ENCODE data around the gene ERAP2.

The ERAP2 gene

GRCh38 chr5:96857454-96857853 lies 18.8 kb upstream of the ERAP2 start:
- no peak overlapping the region for H3K27ac ChIP-seq
- H3K4me3 ChIP-seq (ENCODE audit: low read depth, low read length) = no peak overlapping the region
- H3K36me3 ChIP-seq (replicated peaks) = no peaks in the 10 kb centered on the region
- no peak for DNase-seq
- in situ Hi-C loops (cut with HindIII; ENCODE audit: low pct_ligation_motif_present, low sequenced_read_pairs) = no loop called here
- TF ChIP-seq CTCF (IDR thresholded peaks at IDR 0.05; ENCODE audit: low read depth, low read length, missing control alignments) = no peak
- no peaks in the 10 kb centered on the region for H3K27me3 ChIP-seq (replicated peaks)

DNA sequence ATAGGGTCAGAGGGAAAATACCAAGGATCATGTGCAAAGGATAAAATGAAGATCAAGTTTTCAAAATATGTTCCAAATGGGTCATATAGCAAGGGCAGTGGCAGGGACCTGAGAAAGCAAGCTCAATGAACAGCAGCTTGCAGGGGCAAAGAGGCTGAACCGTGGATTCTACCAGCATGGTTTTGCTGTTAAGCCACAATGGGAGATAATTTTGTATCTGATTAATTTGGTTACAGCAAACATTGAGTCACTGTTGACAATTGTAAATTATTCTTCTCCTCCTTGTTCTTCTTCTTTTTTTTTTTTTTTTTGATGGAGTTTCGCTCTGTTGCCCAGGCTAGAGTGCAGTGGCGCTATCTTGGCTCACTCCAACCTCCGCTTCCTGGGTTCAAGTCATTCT lies 18.4 kb upstream of the ERAP2 start:
- no peak for DNase-seq
- no peaks in the 10 kb centered on the region for H3K27me3 ChIP-seq (replicated peaks)
- no peak overlapping the region for H3K27ac ChIP-seq
- no peaks in the 10 kb centered on the region for H3K36me3 ChIP-seq (replicated peaks)
- H3K4me3 ChIP-seq (ENCODE audit: low read depth, low read length) = no peak overlapping the region
- in situ Hi-C loops (cut with HindIII; ENCODE audit: low pct_ligation_motif_present, low sequenced_read_pairs) = no loop called here
- TF ChIP-seq CTCF (IDR thresholded peaks at IDR 0.05; ENCODE audit: low read depth, low read length, missing control alignments) = no peak

DNA sequence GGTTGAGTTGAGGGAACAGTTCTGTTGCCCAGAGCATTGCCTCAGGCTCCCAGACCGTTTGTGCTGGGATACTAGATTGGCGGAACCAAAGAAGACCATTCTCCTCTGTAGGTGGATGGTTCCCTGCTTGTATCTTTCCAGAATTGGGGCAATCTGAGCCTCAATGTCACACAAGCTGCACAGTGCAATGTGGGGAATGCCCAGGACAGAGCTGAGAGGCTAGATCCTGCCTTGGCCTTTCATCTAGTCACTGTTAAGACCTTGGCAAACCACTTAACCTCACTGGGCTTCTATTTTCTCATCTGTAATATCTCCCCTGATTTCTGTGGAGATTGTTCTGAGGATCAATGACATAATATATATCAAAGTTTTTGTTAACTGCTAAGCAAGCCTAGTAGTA lies 16.9 kb upstream of the ERAP2 start:
- in situ Hi-C loops (cut with HindIII; ENCODE audit: low pct_ligation_motif_present, low sequenced_read_pairs) = no loop called here
- Histone ChIP-seq H3K36me3 (replicated peaks) (no peaks in the 10 kb centered on the region), H3K4me3 (ENCODE audit: low read depth, low read length) (no peak overlapping the region), H3K27ac (no peak overlapping the region), H3K27me3 (replicated peaks) (no peaks in the 10 kb centered on the region)
- no peak for TF ChIP-seq CTCF (IDR thresholded peaks at IDR 0.05; ENCODE audit: low read depth, low read length, missing control alignments)
- DNase-seq = no peak

- Histone ChIP-seq H3K27ac (no peak overlapping the region), H3K27me3 (replicated peaks) (no peaks in the 10 kb centered on the region), H3K4me3 (ENCODE audit: low read depth, low read length) (no peak overlapping the region), H3K36me3 (replicated peaks) (no peaks in the 10 kb centered on the region)
- in situ Hi-C loops (cut with HindIII; ENCODE audit: low pct_ligation_motif_present, low sequenced_read_pairs) = no loop called here
- no peak for TF ChIP-seq CTCF (IDR thresholded peaks at IDR 0.05; ENCODE audit: low read depth, low read length, missing control alignments)
- DNase-seq = no peak
Measured at GRCh38 chr5:96861076-96861475, 15.2 kb upstream of the ERAP2 start.

DNA sequence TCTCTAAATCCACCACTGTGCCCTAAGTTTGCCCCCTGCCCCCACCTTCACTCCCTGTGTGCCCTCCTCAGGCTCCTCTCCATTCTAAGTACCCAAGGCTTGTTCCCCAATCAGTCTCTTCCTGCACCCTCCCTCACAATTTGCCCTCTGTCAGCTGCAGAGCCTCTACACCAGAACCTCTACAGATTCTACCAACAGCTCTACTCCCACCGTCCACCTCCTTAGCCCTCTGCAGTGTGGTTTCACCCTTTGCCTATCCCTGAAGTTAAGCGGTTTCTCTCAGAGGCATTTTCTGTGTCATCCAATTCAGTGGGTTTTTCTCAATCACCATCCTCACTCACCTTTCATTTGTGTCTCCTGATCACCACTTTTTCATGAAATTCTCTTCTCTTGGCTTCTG lies 13.2 kb upstream of the ERAP2 start:
- no peak for TF ChIP-seq CTCF (IDR thresholded peaks at IDR 0.05; ENCODE audit: low read depth, low read length, missing control alignments)
- in situ Hi-C loops (cut with HindIII; ENCODE audit: low pct_ligation_motif_present, low sequenced_read_pairs) = no loop called here
- DNase-seq = no peak
- Histone ChIP-seq H3K27ac (no peak overlapping the region), H3K36me3 (replicated peaks) (no peaks in the 10 kb centered on the region), H3K4me3 (ENCODE audit: low read depth, low read length) (no peak overlapping the region), H3K27me3 (replicated peaks) (no peaks in the 10 kb centered on the region)

GRCh38 chr5:96863949-96864584 lies 12.2 kb upstream of the ERAP2 start:
- in situ Hi-C loops (cut with HindIII; ENCODE audit: low pct_ligation_motif_present, low sequenced_read_pairs) = no loop called here
- no peak for TF ChIP-seq CTCF (IDR thresholded peaks at IDR 0.05; ENCODE audit: low read depth, low read length, missing control alignments)
- Histone ChIP-seq H3K27me3 (replicated peaks) (no peaks in the 10 kb centered on the region), H3K36me3 (replicated peaks) (no peaks in the 10 kb centered on the region), H3K27ac (no peak overlapping the region), H3K4me3 (ENCODE audit: low read depth, low read length) (no peak overlapping the region)
- DNase-seq = no peak
